Thyroid gland (tissue), 4 donors: ENCODE data around the gene CTIF.

ENCODE experiments used
- POLR2A ChIP-seq, 2 donors: fragments of 450-650 bp; IDR thresholded peaks; one replicate each; pipeline ENCODE4 v1.6.1; 2017; ENCODE audit warnings: antibody characterized with exemption in 2 of 2, mild to moderate bottlenecking in 2 of 2, moderate library complexity in 1 of 2
- TF ChIP-seq, protein P1 (sequence below), 6 experiments: fragments of 200-600 bp in 3 of 6; fragments of 450-650 bp in 3 of 6; sonication (generic) in 3 of 6; IDR thresholded peaks; one replicate each; pipeline ENCODE4 v1.5.1; 2016 to 2019; ENCODE audit warnings: antibody characterized with exemption in 6 of 6, mild to moderate bottlenecking in 2 of 6, inconsistent platforms in 1 of 6, moderate library complexity in 1 of 6

GRCh38 chr18:48789259-48789812, 250.5 kb downstream of the CTIF start:
- TF ChIP-seq, protein P1, sequence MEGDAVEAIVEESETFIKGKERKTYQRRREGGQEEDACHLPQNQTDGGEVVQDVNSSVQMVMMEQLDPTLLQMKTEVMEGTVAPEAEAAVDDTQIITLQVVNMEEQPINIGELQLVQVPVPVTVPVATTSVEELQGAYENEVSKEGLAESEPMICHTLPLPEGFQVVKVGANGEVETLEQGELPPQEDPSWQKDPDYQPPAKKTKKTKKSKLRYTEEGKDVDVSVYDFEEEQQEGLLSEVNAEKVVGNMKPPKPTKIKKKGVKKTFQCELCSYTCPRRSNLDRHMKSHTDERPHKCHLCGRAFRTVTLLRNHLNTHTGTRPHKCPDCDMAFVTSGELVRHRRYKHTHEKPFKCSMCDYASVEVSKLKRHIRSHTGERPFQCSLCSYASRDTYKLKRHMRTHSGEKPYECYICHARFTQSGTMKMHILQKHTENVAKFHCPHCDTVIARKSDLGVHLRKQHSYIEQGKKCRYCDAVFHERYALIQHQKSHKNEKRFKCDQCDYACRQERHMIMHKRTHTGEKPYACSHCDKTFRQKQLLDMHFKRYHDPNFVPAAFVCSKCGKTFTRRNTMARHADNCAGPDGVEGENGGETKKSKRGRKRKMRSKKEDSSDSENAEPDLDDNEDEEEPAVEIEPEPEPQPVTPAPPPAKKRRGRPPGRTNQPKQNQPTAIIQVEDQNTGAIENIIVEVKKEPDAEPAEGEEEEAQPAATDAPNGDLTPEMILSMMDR (IDR thresholded peaks at IDR 0.05), result no peak
- TF ChIP-seq POLR2A (IDR thresholded peaks at IDR 0.05), result no peak
